A549 (cell line): Measurements from ENCODE around the gene FKBP11.

Experiments
- CHD2 ChIP-seq: fragments of 150-350 bp; IDR thresholded peaks from 2 replicates; pipeline ENCODE4 v1.6.1; 2014; ENCODE audit warnings: low read length; ENCODE audit not compliant: partially characterized antibody
- EP300 ChIP-seq, 2 experiments: fragments of >200 bp; sonication (Bioruptor Twin); formaldehyde crosslinking; IDR thresholded peaks; 2 replicates in 1 of 2; 3 replicates in 1 of 2; pipeline ENCODE4 v1.6.1; 2016 to 2017
- FOSB ChIP-seq: fragments of 250-450 bp; sonication (Bioruptor Pico); IDR thresholded peaks from 2 replicates; pipeline ENCODE4 v1.5.0; 2020; ENCODE audit warnings: mild to moderate bottlenecking, moderate library complexity
- HDAC2 ChIP-seq: fragments of 200-600 bp; sonication (generic); IDR thresholded peaks from 2 replicates; pipeline ENCODE4 v1.6.1; 2016
- JUN ChIP-seq, 2 experiments: fragments of >200 bp; sonication (Bioruptor Twin); formaldehyde crosslinking; IDR thresholded peaks; 2 replicates in 1 of 2; 3 replicates in 1 of 2; pipeline ENCODE4 v1.6.1; 2016 to 2017
- KDM1A ChIP-seq: fragments of 200-600 bp; sonication (generic); IDR thresholded peaks from 2 replicates; pipeline ENCODE4 v1.6.1; 2016; ENCODE audit warnings: low read depth, mild to moderate bottlenecking
- PBX3 ChIP-seq: IDR thresholded peaks from 2 replicates; pipeline ENCODE4 v1.6.1; 2012
- POLR2A ChIP-seq: IDR thresholded peaks from 2 replicates; pipeline ENCODE4 v1.6.1; 2012; ENCODE audit warnings: mild to moderate bottlenecking, low read length
- RAD21 ChIP-seq, 2 experiments: fragments of >200 bp in 1 of 2; sonication (Bioruptor Twin) in 1 of 2; formaldehyde crosslinking in 1 of 2; IDR thresholded peaks in 1 of 2; conservative IDR thresholded peaks in 1 of 2; 2 replicates in 1 of 2; 3 replicates in 1 of 2; pipeline ENCODE4 v1.6.1; 2012 to 2018; ENCODE audit warnings: inconsistent platforms in 1 of 2
- RARB ChIP-seq: fragments of 250-450 bp; sonication (Bioruptor Pico); IDR thresholded peaks from 2 replicates; pipeline ENCODE4 v1.8.0; 2021; ENCODE audit warnings: mild to moderate bottlenecking, moderate library complexity
- REST ChIP-seq: fragments of 200-600 bp; sonication (generic); IDR thresholded peaks from 2 replicates; pipeline ENCODE4 v1.6.1; 2016; ENCODE audit warnings: antibody characterized with exemption, mild to moderate bottlenecking, moderate library complexity
- TP53 ChIP-seq: fragments of 250-450 bp; sonication (Bioruptor Pico); IDR thresholded peaks from 2 replicates; pipeline ENCODE4 v1.5.0; 2021; ENCODE audit warnings: mild to moderate bottlenecking, moderate library complexity
- USF2 ChIP-seq: fragments of 450-650 bp; IDR thresholded peaks from 2 replicates; pipeline ENCODE4 v1.6.1; 2014; ENCODE audit warnings: antibody characterized with exemption
- TF ChIP-seq, protein P1 (sequence below): fragments of >200 bp; sonication (Bioruptor Twin); formaldehyde crosslinking; IDR thresholded peaks from 3 replicates; pipeline ENCODE4 v1.5.1; 2016

- TF ChIP-seq TP53 (CRISPR knock-in tag), result no peak
- TF ChIP-seq, protein P1, sequence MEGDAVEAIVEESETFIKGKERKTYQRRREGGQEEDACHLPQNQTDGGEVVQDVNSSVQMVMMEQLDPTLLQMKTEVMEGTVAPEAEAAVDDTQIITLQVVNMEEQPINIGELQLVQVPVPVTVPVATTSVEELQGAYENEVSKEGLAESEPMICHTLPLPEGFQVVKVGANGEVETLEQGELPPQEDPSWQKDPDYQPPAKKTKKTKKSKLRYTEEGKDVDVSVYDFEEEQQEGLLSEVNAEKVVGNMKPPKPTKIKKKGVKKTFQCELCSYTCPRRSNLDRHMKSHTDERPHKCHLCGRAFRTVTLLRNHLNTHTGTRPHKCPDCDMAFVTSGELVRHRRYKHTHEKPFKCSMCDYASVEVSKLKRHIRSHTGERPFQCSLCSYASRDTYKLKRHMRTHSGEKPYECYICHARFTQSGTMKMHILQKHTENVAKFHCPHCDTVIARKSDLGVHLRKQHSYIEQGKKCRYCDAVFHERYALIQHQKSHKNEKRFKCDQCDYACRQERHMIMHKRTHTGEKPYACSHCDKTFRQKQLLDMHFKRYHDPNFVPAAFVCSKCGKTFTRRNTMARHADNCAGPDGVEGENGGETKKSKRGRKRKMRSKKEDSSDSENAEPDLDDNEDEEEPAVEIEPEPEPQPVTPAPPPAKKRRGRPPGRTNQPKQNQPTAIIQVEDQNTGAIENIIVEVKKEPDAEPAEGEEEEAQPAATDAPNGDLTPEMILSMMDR, result no peak
- TF ChIP-seq JUN (IDR thresholded peaks at IDR 0.05), result no peak
- no peak for TF ChIP-seq HDAC2
- TF ChIP-seq POLR2A, result peak; percentile 59
- TF ChIP-seq CHD2, result no peak
- no peak for TF ChIP-seq RARB (CRISPR knock-in tag)
- TF ChIP-seq FOSB, result no peak
- no peak for TF ChIP-seq PBX3
- no peak for TF ChIP-seq KDM1A
- no peak for TF ChIP-seq USF2
- TF ChIP-seq EP300 (IDR thresholded peaks at IDR 0.05), result no peak
- TF ChIP-seq REST, result no peak
- TF ChIP-seq RAD21 (conservative IDR thresholded peaks at IDR 0.05 in 1 of 2, IDR thresholded peaks at IDR 0.05 in 1 of 2), result no peak
Measured at GRCh38 chr12:48925304-48926011, at the start of gene FKBP11.
